Activated CD4-positive, alpha-beta T cell treated with anti-CD3 and anti-CD28 coated beads for 36 hours (primary cell): ENCODE data around the gene UBASH3A. TPM values are rescaled to one million over a fixed set of nuclear protein-coding genes. Genes with fewer than 3 reads are reported as not detected.

Experiments
- ATAC-seq: fragments of 200-7000 bp; cut with Tn5 transposase; one replicate; pipeline ENCODE4 v1.10.0; 2021; ENCODE audit warnings: mild to moderate bottlenecking, moderate library complexity
- CTCF ChIA-PET: fragments of 350-600 bp; sonication (Branson Sonifier 250); formaldehyde crosslinking; loops from one replicate; lab custom pipeline; 2021; ENCODE audit warnings: antibody characterized with exemption; lab: Charles Lee
- POLR2A ChIA-PET: fragments of 350-600 bp; sonication (Branson Sonifier 250); formaldehyde crosslinking; loops from one replicate; lab custom pipeline; 2021; ENCODE audit warnings: antibody characterized with exemption, inconsistent platforms; lab: Charles Lee
- DNase-seq: peaks from one replicate; pipeline ENCODE4 v3.0.0-alpha.2; 2020
- H3K27ac Mint-ChIP-seq: one replicate; pipeline ENCODE4 v1.8.0; 2021; ENCODE audit warnings: mixed read lengths
- H3K27me3 Mint-ChIP-seq: one replicate; pipeline ENCODE4 v1.8.0; 2021; ENCODE audit warnings: mixed read lengths
- H3K36me3 Mint-ChIP-seq: one replicate; pipeline ENCODE4 v1.8.0; 2021; ENCODE audit warnings: low read depth, mixed read lengths
- H3K4me1 Mint-ChIP-seq: one replicate; pipeline ENCODE4 v1.8.0; 2021; ENCODE audit warnings: mixed read lengths
- H3K4me3 Mint-ChIP-seq: one replicate; pipeline ENCODE4 v1.8.0; 2021; ENCODE audit warnings: mild to moderate bottlenecking, moderate library complexity, mixed read lengths
- H3K9me3 Mint-ChIP-seq: one replicate; pipeline ENCODE4 v1.8.0; 2021; ENCODE audit warnings: low read depth, mixed read lengths
- intact Hi-C, 2 experiments: fragments of 100-400 bp; cut with DNase I in 1 of 2; cut with micrococcal nuclease in 1 of 2; formaldehyde crosslinking; loops; one replicate each; pipeline versions ENCODE4 v1.14.2 to v1.15.1; 2022 to 2024; cut with DNase I, micrococcal nuclease
- total RNA-seq, 2 experiments: library from RNA; stranded (reverse); gene quantifications; one replicate each; pipeline ENCODE4 v1.2.3, GENCODE V29; 2021

UBASH3A gene
- total RNA-seq, 2 experiments from 2014 or later, result 37.3 to 39.0 TPM

GRCh38 chr21:42437786-42438185, 34.1 kb downstream of the UBASH3A start:
- H3K4me1 Mint-ChIP-seq, result peaks cover 66% of the 10 kb centered on the region
- H3K27me3 Mint-ChIP-seq, result no peaks in the 10 kb centered on the region
- ChIA-PET POLR2A (interaction anchor here (0.7 kb wide), 1 partner anchor 523 kb away, joined by 3 read pairs; no protein-coding TSS in a partner anchor), CTCF (no interaction called here)
- ATAC-seq (no peak), DNase-seq (no peak)
- intact Hi-C loops, result no loop called here
- H3K27ac Mint-ChIP-seq, result no peak overlapping the region
- H3K36me3 Mint-ChIP-seq, result peaks cover 88% of the 10 kb centered on the region
- peaks cover 4% of the 10 kb centered on the region for H3K9me3 Mint-ChIP-seq
- no peak overlapping the region for H3K4me3 Mint-ChIP-seq

GRCh38 chr21:42438316-42439205, 34.9 kb downstream of the UBASH3A start:
- POLR2A ChIA-PET, result no interaction called here
- CTCF ChIA-PET, result no interaction called here
- ATAC-seq, result no peak
- Mint-ChIP-seq H3K4me3 (no peak overlapping the region), H3K27me3 (no peaks in the 10 kb centered on the region), H3K4me1 (peaks cover 63% of the 10 kb centered on the region), H3K9me3 (peaks cover 4% of the 10 kb centered on the region), H3K27ac (peak overlapping the region; percentile 85), H3K36me3 (peaks cover 87% of the 10 kb centered on the region)
- intact Hi-C loops, result no loop called here
- no peak for DNase-seq

- DNase-seq (peak; percentile 66), ATAC-seq (peak; percentile 64)
- intact Hi-C loops, result loop anchor here in 1 of 2 experiments (2.0 kb wide), 1 partner anchor 33 kb away; no protein-coding TSS in a partner anchor
- POLR2A ChIA-PET, result no interaction called here
- Mint-ChIP-seq H3K4me3 (no peak overlapping the region), H3K9me3 (peaks cover 4% of the 10 kb centered on the region), H3K27me3 (no peaks in the 10 kb centered on the region), H3K4me1 (peaks cover 55% of the 10 kb centered on the region), H3K36me3 (peaks cover 80% of the 10 kb centered on the region), H3K27ac (peak overlapping the region; percentile 85)
- CTCF ChIA-PET, result interaction anchor here (0.6 kb wide), 1 partner anchor 181 kb away, joined by 3 read pairs; no protein-coding TSS in a partner anchor
Measured at GRCh38 chr21:42439284-42440186, 35.8 kb downstream of the UBASH3A start.

- Mint-ChIP-seq H3K4me1 (peaks cover 47% of the 10 kb centered on the region), H3K36me3 (peaks cover 80% of the 10 kb centered on the region), H3K4me3 (no peak overlapping the region), H3K27me3 (no peaks in the 10 kb centered on the region), H3K27ac (peak overlapping the region; percentile 85), H3K9me3 (peaks cover 4% of the 10 kb centered on the region)
- CTCF ChIA-PET, result interaction anchor here (0.6 to 1.2 kb wide), 2 partner anchors 11 to 182 kb away, joined by 3 read pairs; no protein-coding TSS in a partner anchor
- POLR2A ChIA-PET, result interaction anchor here (0.7 kb wide), 1 partner anchor 204 kb away, joined by 3 read pairs; no protein-coding TSS in a partner anchor
- DNase-seq, result peak; percentile 67
- peak; percentile 67 for ATAC-seq
- intact Hi-C loops, result loop anchor here in 1 of 2 experiments (2.0 kb wide), 1 partner anchor 33 kb away; no protein-coding TSS in a partner anchor
Measured at GRCh38 chr21:42440187-42440792, 36.6 kb downstream of the UBASH3A start.

- POLR2A ChIA-PET, result no interaction called here
- DNase-seq (no peak), ATAC-seq (no peak)
- H3K36me3 Mint-ChIP-seq, result peaks cover 82% of the 10 kb centered on the region
- peaks cover 4% of the 10 kb centered on the region for H3K9me3 Mint-ChIP-seq
- H3K27me3 Mint-ChIP-seq, result no peaks in the 10 kb centered on the region
- intact Hi-C loops, result loop anchor here in 1 of 2 experiments (2.0 kb wide), 1 partner anchor 35 kb away; no protein-coding TSS in a partner anchor
- H3K27ac Mint-ChIP-seq, result peak overlapping the region; percentile 39
- no peak overlapping the region for H3K4me3 Mint-ChIP-seq
- peaks cover 51% of the 10 kb centered on the region for H3K4me1 Mint-ChIP-seq
- CTCF ChIA-PET, result interaction anchor here (0.6 to 2.0 kb wide), 4 partner anchors 49 to 297 kb away, joined by 3 to 6 read pairs (median 4); no protein-coding TSS in a partner anchor
Measured at GRCh38 chr21:42441963-42442362, 38.3 kb downstream of the UBASH3A start.

- peaks cover 85% of the 10 kb centered on the region for H3K36me3 Mint-ChIP-seq
- peak overlapping the region; percentile 45 for H3K27ac Mint-ChIP-seq
- H3K27me3 Mint-ChIP-seq, result no peaks in the 10 kb centered on the region
- intact Hi-C loops, result no loop called here
- peaks cover 48% of the 10 kb centered on the region for H3K4me1 Mint-ChIP-seq
- H3K4me3 Mint-ChIP-seq, result no peak overlapping the region
- no peak for DNase-seq
- POLR2A ChIA-PET, result no interaction called here
- peaks cover 4% of the 10 kb centered on the region for H3K9me3 Mint-ChIP-seq
- no peak for ATAC-seq
- CTCF ChIA-PET, result interaction anchor here (2.0 kb wide), 1 partner anchor 133 kb away, joined by 6 read pairs; no protein-coding TSS in a partner anchor
Measured at GRCh38 chr21:42443181-42443785, 39.6 kb downstream of the UBASH3A start.

- Mint-ChIP-seq H3K9me3 (peaks cover 4% of the 10 kb centered on the region), H3K36me3 (peaks cover 78% of the 10 kb centered on the region), H3K4me3 (no peak overlapping the region), H3K4me1 (peaks cover 47% of the 10 kb centered on the region), H3K27ac (peak overlapping the region; percentile 45), H3K27me3 (no peaks in the 10 kb centered on the region)
- ATAC-seq (no peak), DNase-seq (no peak)
- POLR2A ChIA-PET, result no interaction called here
- CTCF ChIA-PET, result interaction anchor here (0.7 to 1.4 kb wide), 3 partner anchors 65 to 106 kb away, joined by 3 read pairs; no protein-coding TSS in a partner anchor
- intact Hi-C loops, result no loop called here
Measured at GRCh38 chr21:42443876-42444744, 40.4 kb downstream of the UBASH3A start.

GRCh38 chr21:42444745-42445059, 41.0 kb downstream of the UBASH3A start:
- DNase-seq (no peak), ATAC-seq (no peak)
- intact Hi-C loops, result no loop called here
- Mint-ChIP-seq H3K4me3 (no peak overlapping the region), H3K4me1 (peaks cover 47% of the 10 kb centered on the region), H3K36me3 (peaks cover 72% of the 10 kb centered on the region), H3K27me3 (no peaks in the 10 kb centered on the region), H3K9me3 (peaks cover 1% of the 10 kb centered on the region), H3K27ac (no peak overlapping the region)
- ChIA-PET CTCF (interaction anchor here (0.7 to 1.4 kb wide), 3 partner anchors 66 to 107 kb away, joined by 3 read pairs; no protein-coding TSS in a partner anchor), POLR2A (no interaction called here)

GRCh38 chr21:42445311-42445710, 41.6 kb downstream of the UBASH3A start:
- intact Hi-C loops, result no loop called here
- H3K4me1 Mint-ChIP-seq, result peaks cover 47% of the 10 kb centered on the region

More at GRCh38 chr21:42445311-42445710, 41.6 kb downstream of the UBASH3A start:
- Mint-ChIP-seq H3K9me3 (no peaks in the 10 kb centered on the region), H3K4me3 (no peak overlapping the region), H3K27me3 (no peaks in the 10 kb centered on the region), H3K36me3 (peaks cover 66% of the 10 kb centered on the region), H3K27ac (peak overlapping the region; percentile 40)
- ATAC-seq, result no peak
- DNase-seq, result no peak
- CTCF ChIA-PET, result interaction anchor here (0.7 to 1.4 kb wide), 4 partner anchors 24 to 107 kb away, joined by 3 read pairs; no protein-coding TSS in a partner anchor
- POLR2A ChIA-PET, result no interaction called here
